HepG2 (cell line): Measurements from ENCODE around the gene CASKIN1. TPM values are rescaled to one million over a fixed set of nuclear protein-coding genes. Genes with fewer than 3 reads are reported as not detected.

Experiments used
- HOXA9 ChIP-seq: sonication (generic); formaldehyde crosslinking; IDR thresholded peaks from 2 replicates; pipeline ENCODE4 v1.8.1; 2022; ENCODE audit warnings: missing genetic modification reagents, mild to moderate bottlenecking, moderate library complexity, borderline replicate concordance
- PAX8 ChIP-seq: sonication (generic); formaldehyde crosslinking; IDR thresholded peaks from 2 replicates; pipeline ENCODE4 v1.8.0; 2022; ENCODE audit warnings: mild to moderate bottlenecking, missing genetic modification reagents, borderline replicate concordance
- POLR2AphosphoS5 ChIP-seq: IDR thresholded peaks from 2 replicates; pipeline ENCODE4 v1.6.1; 2012; ENCODE audit warnings: low read depth, low read length
- RBM39 ChIP-seq: fragments of 200-400 bp; formaldehyde crosslinking; IDR thresholded peaks from one replicate; pipeline ENCODE4 v1.6.1; 2018; ENCODE audit warnings: antibody characterized with exemption, mild to moderate bottlenecking, low read depth, low read length; ENCODE audit not compliant: poor library complexity, severe bottlenecking
- RFX3 ChIP-seq: IDR thresholded peaks from 2 replicates; pipeline ENCODE4 v1.6.1; 2016; ENCODE audit warnings: missing biosample characterization, missing genetic modification reagents
- U2AF2 ChIP-seq: fragments of 200-400 bp; formaldehyde crosslinking; IDR thresholded peaks from 2 replicates; pipeline ENCODE4 v1.6.1; 2017; ENCODE audit warnings: low read depth, mild to moderate bottlenecking, low read length
- ZC3H13 ChIP-seq: sonication (generic); formaldehyde crosslinking; IDR thresholded peaks from 2 replicates; pipeline ENCODE4 v1.8.1; 2023; ENCODE audit warnings: mild to moderate bottlenecking, missing genetic modification reagents, moderate library complexity
- ZMYM4 ChIP-seq: sonication (generic); formaldehyde crosslinking; IDR thresholded peaks from 2 replicates; pipeline ENCODE4 v1.8.1; 2023; ENCODE audit warnings: mild to moderate bottlenecking, missing genetic modification reagents
- ZNF367 ChIP-seq: sonication (generic); formaldehyde crosslinking; IDR thresholded peaks from 2 replicates; pipeline ENCODE4 v1.4.0; 2020; ENCODE audit warnings: missing genetic modification reagents, borderline replicate concordance
- ZNF614 ChIP-seq: IDR thresholded peaks from 2 replicates; pipeline ENCODE4 v1.6.1; 2018; ENCODE audit warnings: missing biosample characterization, missing genetic modification reagents, inconsistent platforms, borderline replicate concordance
- polyA plus RNA-seq, 8 experiments: library from polyadenylated mRNA; depleted of rRNA in 3 of 8; stranded (reverse) in 7 of 8; unstranded in 1 of 8; fragments of >200 nt; fragmentation: Illumina TruSeq in 4 of 8; extraction: Trizol in 4 of 8; gene quantifications; 2 replicates each; pipeline versions ENCODE4 v1.2.1 to v1.2.3, GENCODE V29; 2011 to 2016; ENCODE audit warnings: low read depth in 4 of 8, missing spikeins in 1 of 8, mixed read lengths in 1 of 8; ENCODE audit not compliant: insufficient read depth in 1 of 8
- total RNA-seq, 5 experiments: library from RNA; depleted of rRNA; stranded (reverse); fragments of >200 nt; fragmentation: Illumina TruSeq; extraction: Trizol; gene quantifications; 2 replicates each; pipeline ENCODE4 v1.2.3, GENCODE V29; 2016; ENCODE audit warnings: low read depth in 1 of 5
- TF ChIP-seq, protein P1 (sequence below): sonication (generic); formaldehyde crosslinking; IDR thresholded peaks from 2 replicates; pipeline ENCODE4 v1.4.0; 2020; ENCODE audit warnings: missing genetic modification reagents
- TF ChIP-seq, protein P2 (sequence below): sonication (generic); formaldehyde crosslinking; IDR thresholded peaks from 2 replicates; pipeline ENCODE4 v1.4.0; 2020; ENCODE audit warnings: low read depth, mild to moderate bottlenecking, missing genetic modification reagents
- TF ChIP-seq, protein P3 (sequence below): sonication (generic); formaldehyde crosslinking; IDR thresholded peaks from 2 replicates; pipeline ENCODE4 v1.8.0; 2023; ENCODE audit warnings: mild to moderate bottlenecking, missing genetic modification reagents
- TF ChIP-seq, protein P4 (sequence below): sonication (generic); formaldehyde crosslinking; IDR thresholded peaks from 2 replicates; pipeline ENCODE4 v1.4.0; 2020; ENCODE audit warnings: missing genetic modification reagents
- TF ChIP-seq, protein P5 (sequence below): sonication (generic); formaldehyde crosslinking; IDR thresholded peaks from 2 replicates; pipeline ENCODE4 v1.9.0; 2021; ENCODE audit warnings: missing genetic modification reagents, mild to moderate bottlenecking, borderline replicate concordance
- TF ChIP-seq, protein P6 (sequence below): sonication (generic); formaldehyde crosslinking; IDR thresholded peaks from 2 replicates; pipeline ENCODE4 v1.5.0; 2020; ENCODE audit warnings: missing genetic modification reagents

The CASKIN1 gene
- total and polyA plus RNA-seq, 2 of the 13 experiments (the other 11 are each of a cell fraction or from before 2014, with no cell fraction given), result 1.2 to 2.2 TPM

DNA sequence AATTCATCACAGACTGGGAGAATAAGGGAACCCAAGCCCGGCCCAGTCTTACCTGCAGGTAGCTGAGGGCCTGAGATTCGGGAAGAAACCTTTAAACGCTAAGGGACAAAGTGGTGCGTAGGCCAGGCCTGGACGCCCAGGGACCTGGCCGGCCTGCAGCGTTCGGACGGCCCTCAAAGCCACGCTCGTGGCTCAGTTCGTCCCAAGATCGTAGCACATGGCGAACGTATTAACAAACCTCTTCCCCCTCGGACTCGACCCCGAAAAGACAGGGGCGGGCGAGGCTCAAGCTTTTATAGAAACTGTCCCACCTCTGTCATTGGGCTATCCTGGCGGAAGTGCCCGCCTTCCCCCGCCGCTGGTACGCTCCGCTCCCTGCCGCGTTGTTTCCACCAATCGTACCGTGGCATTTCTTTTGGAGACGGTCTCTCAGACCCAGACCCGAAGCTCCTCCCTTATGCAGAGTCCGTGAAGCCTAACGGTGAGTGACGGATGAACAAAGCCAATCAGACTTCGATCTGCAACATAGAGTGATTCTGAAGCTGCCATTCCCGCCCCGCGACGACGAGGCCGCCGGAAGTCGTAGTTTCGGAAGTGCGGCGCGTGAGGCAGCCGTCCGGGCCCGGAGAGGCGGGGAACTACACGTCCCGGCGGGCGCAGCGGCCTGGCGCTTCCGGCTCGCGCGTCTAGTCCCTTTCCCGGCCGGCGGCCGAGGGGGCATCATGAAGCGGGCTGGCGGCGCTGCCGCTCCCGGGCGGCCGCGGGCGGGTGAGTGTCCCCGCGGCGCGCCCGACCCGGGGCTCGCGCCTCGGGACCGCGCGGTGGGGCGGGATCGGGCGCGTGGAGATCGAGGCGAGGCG, 41.1 kb downstream of the CASKIN1 start, which contains the start of gene TRAF7 (continued):
- TF ChIP-seq HOXA9 (CRISPR knock-in tag) (no peak), U2AF2 (no peak), ZMYM4 (CRISPR knock-in tag) (peak; percentile 72), RFX3 (CRISPR knock-in tag) (no peak), POLR2AphosphoS5 (peak; percentile 100), ZNF614 (CRISPR knock-in tag) (peak; percentile 51), ZC3H13 (CRISPR knock-in tag) (no peak), RBM39 (peak; percentile 83), PAX8 (CRISPR knock-in tag) (no peak), ZNF367 (CRISPR knock-in tag) (no peak)
- TF ChIP-seq, protein P1, sequence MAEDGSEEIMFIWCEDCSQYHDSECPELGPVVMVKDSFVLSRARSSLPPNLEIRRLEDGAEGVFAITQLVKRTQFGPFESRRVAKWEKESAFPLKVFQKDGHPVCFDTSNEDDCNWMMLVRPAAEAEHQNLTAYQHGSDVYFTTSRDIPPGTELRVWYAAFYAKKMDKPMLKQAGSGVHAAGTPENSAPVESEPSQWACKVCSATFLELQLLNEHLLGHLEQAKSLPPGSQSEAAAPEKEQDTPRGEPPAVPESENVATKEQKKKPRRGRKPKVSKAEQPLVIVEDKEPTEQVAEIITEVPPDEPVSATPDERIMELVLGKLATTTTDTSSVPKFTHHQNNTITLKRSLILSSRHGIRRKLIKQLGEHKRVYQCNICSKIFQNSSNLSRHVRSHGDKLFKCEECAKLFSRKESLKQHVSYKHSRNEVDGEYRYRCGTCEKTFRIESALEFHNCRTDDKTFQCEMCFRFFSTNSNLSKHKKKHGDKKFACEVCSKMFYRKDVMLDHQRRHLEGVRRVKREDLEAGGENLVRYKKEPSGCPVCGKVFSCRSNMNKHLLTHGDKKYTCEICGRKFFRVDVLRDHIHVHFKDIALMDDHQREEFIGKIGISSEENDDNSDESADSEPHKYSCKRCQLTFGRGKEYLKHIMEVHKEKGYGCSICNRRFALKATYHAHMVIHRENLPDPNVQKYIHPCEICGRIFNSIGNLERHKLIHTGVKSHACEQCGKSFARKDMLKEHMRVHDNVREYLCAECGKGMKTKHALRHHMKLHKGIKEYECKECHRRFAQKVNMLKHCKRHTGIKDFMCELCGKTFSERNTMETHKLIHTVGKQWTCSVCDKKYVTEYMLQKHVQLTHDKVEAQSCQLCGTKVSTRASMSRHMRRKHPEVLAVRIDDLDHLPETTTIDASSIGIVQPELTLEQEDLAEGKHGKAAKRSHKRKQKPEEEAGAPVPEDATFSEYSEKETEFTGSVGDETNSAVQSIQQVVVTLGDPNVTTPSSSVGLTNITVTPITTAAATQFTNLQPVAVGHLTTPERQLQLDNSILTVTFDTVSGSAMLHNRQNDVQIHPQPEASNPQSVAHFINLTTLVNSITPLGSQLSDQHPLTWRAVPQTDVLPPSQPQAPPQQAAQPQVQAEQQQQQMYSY (CRISPR knock-in tag), result no peak
- TF ChIP-seq, protein P2, sequence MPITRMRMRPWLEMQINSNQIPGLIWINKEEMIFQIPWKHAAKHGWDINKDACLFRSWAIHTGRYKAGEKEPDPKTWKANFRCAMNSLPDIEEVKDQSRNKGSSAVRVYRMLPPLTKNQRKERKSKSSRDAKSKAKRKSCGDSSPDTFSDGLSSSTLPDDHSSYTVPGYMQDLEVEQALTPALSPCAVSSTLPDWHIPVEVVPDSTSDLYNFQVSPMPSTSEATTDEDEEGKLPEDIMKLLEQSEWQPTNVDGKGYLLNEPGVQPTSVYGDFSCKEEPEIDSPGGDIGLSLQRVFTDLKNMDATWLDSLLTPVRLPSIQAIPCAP (CRISPR knock-in tag), result no peak
- TF ChIP-seq, protein P3, sequence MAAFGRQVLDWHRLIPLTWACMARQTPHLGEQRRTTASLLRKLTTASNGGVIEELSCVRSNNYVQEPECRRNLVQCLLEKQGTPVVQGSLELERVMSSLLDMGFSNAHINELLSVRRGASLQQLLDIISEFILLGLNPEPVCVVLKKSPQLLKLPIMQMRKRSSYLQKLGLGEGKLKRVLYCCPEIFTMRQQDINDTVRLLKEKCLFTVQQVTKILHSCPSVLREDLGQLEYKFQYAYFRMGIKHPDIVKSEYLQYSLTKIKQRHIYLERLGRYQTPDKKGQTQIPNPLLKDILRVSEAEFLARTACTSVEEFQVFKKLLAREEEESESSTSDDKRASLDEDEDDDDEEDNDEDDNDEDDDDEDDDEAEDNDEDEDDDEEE (CRISPR knock-in tag), result no peak
- TF ChIP-seq, protein P4, sequence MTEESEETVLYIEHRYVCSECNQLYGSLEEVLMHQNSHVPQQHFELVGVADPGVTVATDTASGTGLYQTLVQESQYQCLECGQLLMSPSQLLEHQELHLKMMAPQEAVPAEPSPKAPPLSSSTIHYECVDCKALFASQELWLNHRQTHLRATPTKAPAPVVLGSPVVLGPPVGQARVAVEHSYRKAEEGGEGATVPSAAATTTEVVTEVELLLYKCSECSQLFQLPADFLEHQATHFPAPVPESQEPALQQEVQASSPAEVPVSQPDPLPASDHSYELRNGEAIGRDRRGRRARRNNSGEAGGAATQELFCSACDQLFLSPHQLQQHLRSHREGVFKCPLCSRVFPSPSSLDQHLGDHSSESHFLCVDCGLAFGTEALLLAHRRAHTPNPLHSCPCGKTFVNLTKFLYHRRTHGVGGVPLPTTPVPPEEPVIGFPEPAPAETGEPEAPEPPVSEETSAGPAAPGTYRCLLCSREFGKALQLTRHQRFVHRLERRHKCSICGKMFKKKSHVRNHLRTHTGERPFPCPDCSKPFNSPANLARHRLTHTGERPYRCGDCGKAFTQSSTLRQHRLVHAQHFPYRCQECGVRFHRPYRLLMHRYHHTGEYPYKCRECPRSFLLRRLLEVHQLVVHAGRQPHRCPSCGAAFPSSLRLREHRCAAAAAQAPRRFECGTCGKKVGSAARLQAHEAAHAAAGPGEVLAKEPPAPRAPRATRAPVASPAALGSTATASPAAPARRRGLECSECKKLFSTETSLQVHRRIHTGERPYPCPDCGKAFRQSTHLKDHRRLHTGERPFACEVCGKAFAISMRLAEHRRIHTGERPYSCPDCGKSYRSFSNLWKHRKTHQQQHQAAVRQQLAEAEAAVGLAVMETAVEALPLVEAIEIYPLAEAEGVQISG (CRISPR knock-in tag), result peak; percentile 89
- TF ChIP-seq, protein P5, sequence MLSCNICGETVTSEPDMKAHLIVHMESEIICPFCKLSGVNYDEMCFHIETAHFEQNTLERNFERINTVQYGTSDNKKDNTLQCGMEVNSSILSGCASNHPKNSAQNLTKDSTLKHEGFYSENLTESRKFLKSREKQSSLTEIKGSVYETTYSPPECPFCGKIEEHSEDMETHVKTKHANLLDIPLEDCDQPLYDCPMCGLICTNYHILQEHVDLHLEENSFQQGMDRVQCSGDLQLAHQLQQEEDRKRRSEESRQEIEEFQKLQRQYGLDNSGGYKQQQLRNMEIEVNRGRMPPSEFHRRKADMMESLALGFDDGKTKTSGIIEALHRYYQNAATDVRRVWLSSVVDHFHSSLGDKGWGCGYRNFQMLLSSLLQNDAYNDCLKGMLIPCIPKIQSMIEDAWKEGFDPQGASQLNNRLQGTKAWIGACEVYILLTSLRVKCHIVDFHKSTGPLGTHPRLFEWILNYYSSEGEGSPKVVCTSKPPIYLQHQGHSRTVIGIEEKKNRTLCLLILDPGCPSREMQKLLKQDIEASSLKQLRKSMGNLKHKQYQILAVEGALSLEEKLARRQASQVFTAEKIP, result no peak
- TF ChIP-seq, protein P6, sequence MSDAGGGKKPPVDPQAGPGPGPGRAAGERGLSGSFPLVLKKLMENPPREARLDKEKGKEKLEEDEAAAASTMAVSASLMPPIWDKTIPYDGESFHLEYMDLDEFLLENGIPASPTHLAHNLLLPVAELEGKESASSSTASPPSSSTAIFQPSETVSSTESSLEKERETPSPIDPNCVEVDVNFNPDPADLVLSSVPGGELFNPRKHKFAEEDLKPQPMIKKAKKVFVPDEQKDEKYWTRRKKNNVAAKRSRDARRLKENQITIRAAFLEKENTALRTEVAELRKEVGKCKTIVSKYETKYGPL (CRISPR knock-in tag), result peak; percentile 18; the same call in 1 of the 2 replicates
